MM.1S (cell line): ENCODE data around the gene PIK3R6.

ENCODE experiments used
- EZH2 ChIP-seq: fragments of 300-600 bp; sonication (generic); optimal IDR thresholded peaks from 2 replicates; pipeline ENCODE3; 2017; ENCODE audit warnings: low read depth, mild to moderate bottlenecking, antibody characterized with exemption, low read length, mixed read lengths
- EZH2phosphoT487 ChIP-seq: fragments of 300-600 bp; sonication (generic); IDR thresholded peaks from 2 replicates; pipeline ENCODE4 v1.6.1; 2018; ENCODE audit warnings: antibody characterized with exemption, low read length
- TF ChIP-seq, protein P1 (sequence below): fragments of 300-600 bp; sonication (generic); IDR thresholded peaks from 2 replicates; pipeline ENCODE4 v1.5.1; 2016; ENCODE audit warnings: antibody characterized with exemption, low read length, mixed read lengths

DNA sequence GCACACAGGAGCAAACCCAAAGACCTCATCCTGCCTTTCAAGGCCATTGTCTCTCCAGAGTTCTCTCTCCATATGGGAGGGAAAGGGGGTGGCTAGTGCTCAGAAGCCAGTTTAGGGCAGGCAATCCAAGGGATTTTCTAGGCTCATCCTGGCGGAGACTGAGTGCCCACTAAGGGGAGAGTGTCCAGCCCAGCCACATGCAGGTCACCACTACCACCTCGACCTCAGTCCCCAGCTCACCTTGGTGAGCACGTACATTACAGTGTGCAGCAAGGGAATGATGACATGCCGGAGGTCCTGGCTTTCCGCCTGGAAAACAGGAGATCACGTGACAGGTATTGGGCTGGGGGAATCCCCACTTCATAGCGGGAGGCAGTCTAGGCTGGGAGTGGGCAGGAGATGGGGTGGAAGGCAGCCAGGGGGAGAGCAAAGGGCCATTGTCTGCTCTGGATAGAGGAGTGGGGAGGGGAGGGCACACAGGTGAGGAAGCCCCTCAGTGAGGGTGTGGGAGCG, 29.9 kb downstream of the PIK3R6 start:
- TF ChIP-seq, protein P1, sequence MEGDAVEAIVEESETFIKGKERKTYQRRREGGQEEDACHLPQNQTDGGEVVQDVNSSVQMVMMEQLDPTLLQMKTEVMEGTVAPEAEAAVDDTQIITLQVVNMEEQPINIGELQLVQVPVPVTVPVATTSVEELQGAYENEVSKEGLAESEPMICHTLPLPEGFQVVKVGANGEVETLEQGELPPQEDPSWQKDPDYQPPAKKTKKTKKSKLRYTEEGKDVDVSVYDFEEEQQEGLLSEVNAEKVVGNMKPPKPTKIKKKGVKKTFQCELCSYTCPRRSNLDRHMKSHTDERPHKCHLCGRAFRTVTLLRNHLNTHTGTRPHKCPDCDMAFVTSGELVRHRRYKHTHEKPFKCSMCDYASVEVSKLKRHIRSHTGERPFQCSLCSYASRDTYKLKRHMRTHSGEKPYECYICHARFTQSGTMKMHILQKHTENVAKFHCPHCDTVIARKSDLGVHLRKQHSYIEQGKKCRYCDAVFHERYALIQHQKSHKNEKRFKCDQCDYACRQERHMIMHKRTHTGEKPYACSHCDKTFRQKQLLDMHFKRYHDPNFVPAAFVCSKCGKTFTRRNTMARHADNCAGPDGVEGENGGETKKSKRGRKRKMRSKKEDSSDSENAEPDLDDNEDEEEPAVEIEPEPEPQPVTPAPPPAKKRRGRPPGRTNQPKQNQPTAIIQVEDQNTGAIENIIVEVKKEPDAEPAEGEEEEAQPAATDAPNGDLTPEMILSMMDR = no peak
- no peak for TF ChIP-seq EZH2phosphoT487
- no peak for TF ChIP-seq EZH2
